Activated naive CD4-positive, alpha-beta T cell treated with anti-CD3 and anti-CD28 coated beads, Interleukin-2, amount 50 U/mL, for 24 hours (primary cell): ENCODE measurements around the gene ZBTB38.

Source experiments
- H3K27ac Mint-ChIP-seq: one replicate; pipeline ENCODE4 v1.8.0; 2021; ENCODE audit warnings: mild to moderate bottlenecking, mixed read lengths
- H3K27me3 Mint-ChIP-seq: one replicate; pipeline ENCODE4 v1.8.0; 2021; ENCODE audit warnings: mixed read lengths
- H3K36me3 Mint-ChIP-seq: one replicate; pipeline ENCODE4 v1.8.0; 2021; ENCODE audit warnings: mixed read lengths
- H3K4me1 Mint-ChIP-seq: one replicate; pipeline ENCODE4 v1.8.0; 2021; ENCODE audit warnings: mixed read lengths
- H3K4me3 Mint-ChIP-seq: one replicate; pipeline ENCODE4 v1.8.0; 2021; ENCODE audit warnings: mild to moderate bottlenecking, mixed read lengths
- H3K9me3 Mint-ChIP-seq: one replicate; pipeline ENCODE4 v1.8.0; 2021; ENCODE audit warnings: mixed read lengths

ZBTB38 gene, protein sequence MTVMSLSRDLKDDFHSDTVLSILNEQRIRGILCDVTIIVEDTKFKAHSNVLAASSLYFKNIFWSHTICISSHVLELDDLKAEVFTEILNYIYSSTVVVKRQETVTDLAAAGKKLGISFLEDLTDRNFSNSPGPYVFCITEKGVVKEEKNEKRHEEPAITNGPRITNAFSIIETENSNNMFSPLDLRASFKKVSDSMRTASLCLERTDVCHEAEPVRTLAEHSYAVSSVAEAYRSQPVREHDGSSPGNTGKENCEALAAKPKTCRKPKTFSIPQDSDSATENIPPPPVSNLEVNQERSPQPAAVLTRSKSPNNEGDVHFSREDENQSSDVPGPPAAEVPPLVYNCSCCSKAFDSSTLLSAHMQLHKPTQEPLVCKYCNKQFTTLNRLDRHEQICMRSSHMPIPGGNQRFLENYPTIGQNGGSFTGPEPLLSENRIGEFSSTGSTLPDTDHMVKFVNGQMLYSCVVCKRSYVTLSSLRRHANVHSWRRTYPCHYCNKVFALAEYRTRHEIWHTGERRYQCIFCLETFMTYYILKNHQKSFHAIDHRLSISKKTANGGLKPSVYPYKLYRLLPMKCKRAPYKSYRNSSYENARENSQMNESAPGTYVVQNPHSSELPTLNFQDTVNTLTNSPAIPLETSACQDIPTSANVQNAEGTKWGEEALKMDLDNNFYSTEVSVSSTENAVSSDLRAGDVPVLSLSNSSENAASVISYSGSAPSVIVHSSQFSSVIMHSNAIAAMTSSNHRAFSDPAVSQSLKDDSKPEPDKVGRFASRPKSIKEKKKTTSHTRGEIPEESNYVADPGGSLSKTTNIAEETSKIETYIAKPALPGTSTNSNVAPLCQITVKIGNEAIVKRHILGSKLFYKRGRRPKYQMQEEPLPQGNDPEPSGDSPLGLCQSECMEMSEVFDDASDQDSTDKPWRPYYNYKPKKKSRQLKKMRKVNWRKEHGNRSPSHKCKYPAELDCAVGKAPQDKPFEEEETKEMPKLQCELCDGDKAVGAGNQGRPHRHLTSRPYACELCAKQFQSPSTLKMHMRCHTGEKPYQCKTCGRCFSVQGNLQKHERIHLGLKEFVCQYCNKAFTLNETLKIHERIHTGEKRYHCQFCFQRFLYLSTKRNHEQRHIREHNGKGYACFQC (N-terminal part only)

DNA sequence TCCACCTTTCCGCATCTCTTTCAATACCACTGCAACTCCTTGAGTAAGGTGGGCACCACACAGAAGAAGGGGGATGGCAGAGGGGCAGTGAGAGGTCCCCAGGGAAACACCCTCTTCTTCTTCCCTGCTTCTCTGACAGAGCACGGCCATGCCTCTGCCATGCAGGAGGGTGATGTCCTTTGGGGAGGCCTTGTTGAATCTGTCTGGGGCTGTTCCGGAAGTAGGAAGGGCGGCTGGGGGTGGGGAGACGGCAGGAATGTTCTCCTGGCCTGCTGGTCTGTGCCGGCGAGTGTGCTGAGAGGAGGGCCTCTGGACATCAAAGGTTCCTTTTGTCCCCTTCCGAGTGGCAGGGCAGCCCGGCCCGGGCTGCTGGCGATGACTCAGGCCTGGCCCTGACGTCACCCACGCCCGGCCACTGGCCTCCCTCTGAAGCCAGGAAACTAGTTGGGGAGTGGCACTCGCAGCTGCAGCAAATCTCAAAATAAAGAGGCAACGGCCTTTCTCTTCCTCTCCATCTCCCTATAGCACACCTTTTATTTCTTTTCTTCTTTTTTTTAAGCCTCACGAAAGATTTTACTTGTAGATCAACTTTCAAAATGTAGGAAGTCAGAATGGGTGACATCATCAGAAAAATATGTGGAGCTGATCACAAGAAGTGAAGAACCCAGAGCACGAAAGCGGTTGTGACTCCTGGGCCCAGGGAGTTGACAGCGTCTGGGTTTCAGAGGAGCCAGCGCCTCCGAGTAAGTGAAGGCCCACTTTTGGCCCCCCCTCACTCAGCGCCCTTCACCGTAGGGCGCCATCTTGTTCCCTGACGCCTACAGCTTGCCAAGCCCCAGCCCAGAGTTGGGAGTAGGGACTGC is at the start of gene ZBTB38:
ZBTB38 (plus strand) TSS at position 443 of the 863 bp plus-strand sequence. CDS start 73,885 bp downstream, outside the sequence.
- Mint-ChIP-seq H3K27me3 (no peaks in the 10 kb centered on the region), H3K4me3 (no peak within 1 kb of the TSS), H3K27ac (no peak within 1 kb of the TSS), H3K9me3 (no peaks in the 10 kb centered on the region), H3K36me3 (no peaks in the 10 kb centered on the region), H3K4me1 (peaks cover 12% of the 10 kb centered on the region)

- H3K4me1 Mint-ChIP-seq: peaks cover 32% of the 10 kb centered on the region
- peak overlapping the region; percentile 88 for H3K27ac Mint-ChIP-seq
- peak overlapping the region; percentile 15 for H3K4me3 Mint-ChIP-seq
- peaks cover 7% of the 10 kb centered on the region for H3K9me3 Mint-ChIP-seq
- peaks cover 13% of the 10 kb centered on the region for H3K36me3 Mint-ChIP-seq
- no peaks in the 10 kb centered on the region for H3K27me3 Mint-ChIP-seq
These were observed 47.8 kb upstream of the ZBTB38 start for GRCh38 chr3:141320399-141321108.

GRCh38 chr3:141321109-141321497 is 47.2 kb upstream of the ZBTB38 start:
- peaks cover 34% of the 10 kb centered on the region for H3K4me1 Mint-ChIP-seq
- H3K27me3 Mint-ChIP-seq: no peaks in the 10 kb centered on the region
- no peak overlapping the region for H3K4me3 Mint-ChIP-seq
- H3K9me3 Mint-ChIP-seq: peaks cover 7% of the 10 kb centered on the region
- H3K36me3 Mint-ChIP-seq: peaks cover 13% of the 10 kb centered on the region
- H3K27ac Mint-ChIP-seq: peak overlapping the region; percentile 88

GRCh38 chr3:141323936-141324704 is 44.2 kb upstream of the ZBTB38 start:
- peaks cover 7% of the 10 kb centered on the region for H3K36me3 Mint-ChIP-seq
- H3K4me3 Mint-ChIP-seq: no peak overlapping the region
- peaks cover 7% of the 10 kb centered on the region for H3K9me3 Mint-ChIP-seq
- H3K27me3 Mint-ChIP-seq: no peaks in the 10 kb centered on the region
- H3K4me1 Mint-ChIP-seq: peaks cover 40% of the 10 kb centered on the region
- no peak overlapping the region for H3K27ac Mint-ChIP-seq

GRCh38 chr3:141326123-141326522 is 42.2 kb upstream of the ZBTB38 start:
- Mint-ChIP-seq H3K27ac (no peak overlapping the region), H3K4me1 (peaks cover 22% of the 10 kb centered on the region), H3K4me3 (no peak overlapping the region), H3K36me3 (peaks cover 2% of the 10 kb centered on the region), H3K27me3 (no peaks in the 10 kb centered on the region), H3K9me3 (no peaks in the 10 kb centered on the region)

DNA sequence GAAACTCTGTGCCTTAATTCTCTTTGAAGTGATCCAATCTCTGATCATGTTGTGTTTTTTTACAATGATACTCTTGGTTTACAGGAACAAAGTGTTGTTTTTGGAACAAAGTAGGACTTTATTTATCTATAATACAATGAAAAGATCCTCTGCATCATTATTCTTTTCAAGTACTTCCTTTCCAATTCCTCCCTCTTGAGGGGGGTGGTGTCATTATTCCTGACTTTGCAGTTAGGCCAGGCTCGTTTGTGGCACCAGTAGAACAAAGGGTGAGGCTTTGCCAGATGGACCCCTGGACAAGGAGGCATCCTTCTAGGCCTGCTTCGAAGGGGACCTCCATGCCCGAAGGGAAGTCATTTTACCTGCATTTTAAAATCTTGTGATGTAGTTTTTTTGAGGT is 41.7 kb upstream of the ZBTB38 start:
- Mint-ChIP-seq H3K36me3 (peaks cover 2% of the 10 kb centered on the region), H3K27me3 (no peaks in the 10 kb centered on the region), H3K9me3 (no peaks in the 10 kb centered on the region), H3K4me1 (peaks cover 17% of the 10 kb centered on the region), H3K27ac (no peak overlapping the region), H3K4me3 (no peak overlapping the region)

DNA sequence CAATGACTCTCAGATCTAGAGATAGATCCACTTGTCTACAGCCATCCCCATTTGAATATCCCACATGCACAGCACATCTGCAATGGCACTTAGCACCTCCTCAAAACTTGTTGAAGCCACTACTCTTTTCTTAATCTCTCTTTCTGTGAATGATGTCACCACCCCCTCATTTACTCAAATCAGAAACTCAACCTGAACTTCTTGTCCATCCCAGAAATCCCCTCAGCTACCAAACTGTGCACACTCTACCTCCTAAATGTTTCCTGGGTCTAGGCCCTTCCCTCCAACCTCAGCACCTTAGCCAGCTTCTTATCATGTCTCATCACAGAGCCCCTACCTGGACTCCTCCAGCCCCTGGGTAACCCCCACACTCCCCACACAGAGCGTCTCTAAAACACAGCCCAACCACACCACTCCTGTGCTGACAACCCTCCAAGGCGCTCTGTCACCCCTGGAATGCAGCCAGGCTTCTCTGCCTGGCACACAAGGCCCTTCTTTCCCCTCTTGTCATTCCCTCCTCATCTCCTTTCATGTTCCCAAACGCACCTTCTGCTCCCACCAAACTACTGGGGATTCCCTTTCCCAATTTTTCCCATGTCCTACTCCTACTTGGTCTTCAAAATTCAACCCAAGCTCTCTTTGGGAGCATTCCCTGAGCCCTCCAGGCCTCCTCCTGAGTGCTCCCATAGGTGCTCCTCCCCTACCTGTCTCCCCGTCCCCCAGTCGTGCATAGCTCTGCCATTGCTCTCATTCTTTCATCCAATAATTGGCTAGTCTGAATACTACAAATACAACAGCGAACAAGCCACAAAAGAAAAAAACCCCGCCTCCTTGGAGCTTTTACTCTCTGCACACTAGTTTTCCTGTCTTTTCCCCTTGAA is 39.8 kb upstream of the ZBTB38 start:
- no peaks in the 10 kb centered on the region for H3K9me3 Mint-ChIP-seq
- no peak overlapping the region for H3K27ac Mint-ChIP-seq
- peaks cover 9% of the 10 kb centered on the region for H3K4me1 Mint-ChIP-seq
- H3K4me3 Mint-ChIP-seq: no peak overlapping the region
- no peaks in the 10 kb centered on the region for H3K27me3 Mint-ChIP-seq
- peaks cover 2% of the 10 kb centered on the region for H3K36me3 Mint-ChIP-seq

DNA sequence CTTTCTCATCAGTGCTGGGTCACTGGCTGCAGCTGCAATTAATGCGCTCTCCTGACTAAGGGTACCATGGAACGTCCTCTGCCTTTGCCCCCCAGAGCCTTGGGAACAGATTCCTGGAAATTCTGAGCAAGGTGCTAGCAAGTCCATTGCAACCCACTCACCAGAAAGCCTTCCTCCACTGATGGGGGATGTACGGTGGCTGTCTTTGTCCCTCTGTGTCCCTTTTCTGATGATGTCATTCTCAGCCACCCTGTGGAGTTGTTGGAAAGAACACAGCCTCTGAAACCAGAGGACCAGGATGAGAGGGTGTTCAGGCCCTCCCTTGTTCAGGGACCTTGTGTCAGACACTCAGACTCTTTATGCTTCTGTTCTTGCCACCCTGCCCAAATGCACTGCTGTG is 38.1 kb upstream of the ZBTB38 start:
- Mint-ChIP-seq H3K27me3 (no peaks in the 10 kb centered on the region), H3K4me1 (peaks cover 9% of the 10 kb centered on the region), H3K4me3 (no peak overlapping the region), H3K36me3 (peaks cover under 1% of the 10 kb centered on the region), H3K27ac (no peak overlapping the region), H3K9me3 (no peaks in the 10 kb centered on the region)

DNA sequence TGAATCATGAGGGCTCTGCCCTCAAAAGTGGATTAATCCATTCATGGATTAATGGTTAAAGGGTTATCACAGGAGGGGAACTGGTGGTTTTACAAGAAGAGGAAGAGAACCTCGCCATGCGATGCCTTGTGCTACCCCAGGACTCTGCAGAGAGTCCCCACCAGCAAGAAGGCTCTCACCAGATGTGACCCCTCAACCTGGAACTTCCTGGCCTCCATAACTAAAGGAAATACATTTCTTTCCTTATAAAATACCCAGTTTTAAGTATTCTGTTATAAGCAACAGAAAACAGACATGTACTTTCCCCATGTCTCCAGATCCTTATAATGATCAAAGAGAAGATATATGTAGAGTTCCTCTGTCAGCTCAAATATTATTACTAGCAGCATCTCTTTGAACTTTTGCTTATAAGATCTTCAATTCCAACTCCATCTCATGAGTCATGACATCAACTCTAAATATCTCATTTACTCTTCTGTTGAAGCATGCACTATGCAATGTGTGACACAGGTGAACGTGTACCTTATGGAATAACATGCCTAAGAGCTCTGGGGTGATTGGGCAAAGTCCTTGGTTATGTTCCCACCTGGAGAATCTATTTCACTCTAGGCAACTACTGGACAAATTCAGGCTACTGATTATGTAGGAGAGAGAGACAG is 37.5 kb upstream of the ZBTB38 start:
- peaks cover 9% of the 10 kb centered on the region for H3K4me1 Mint-ChIP-seq
- H3K36me3 Mint-ChIP-seq: no peaks in the 10 kb centered on the region
- H3K9me3 Mint-ChIP-seq: no peaks in the 10 kb centered on the region
- no peak overlapping the region for H3K4me3 Mint-ChIP-seq
- H3K27me3 Mint-ChIP-seq: no peaks in the 10 kb centered on the region
- no peak overlapping the region for H3K27ac Mint-ChIP-seq

DNA sequence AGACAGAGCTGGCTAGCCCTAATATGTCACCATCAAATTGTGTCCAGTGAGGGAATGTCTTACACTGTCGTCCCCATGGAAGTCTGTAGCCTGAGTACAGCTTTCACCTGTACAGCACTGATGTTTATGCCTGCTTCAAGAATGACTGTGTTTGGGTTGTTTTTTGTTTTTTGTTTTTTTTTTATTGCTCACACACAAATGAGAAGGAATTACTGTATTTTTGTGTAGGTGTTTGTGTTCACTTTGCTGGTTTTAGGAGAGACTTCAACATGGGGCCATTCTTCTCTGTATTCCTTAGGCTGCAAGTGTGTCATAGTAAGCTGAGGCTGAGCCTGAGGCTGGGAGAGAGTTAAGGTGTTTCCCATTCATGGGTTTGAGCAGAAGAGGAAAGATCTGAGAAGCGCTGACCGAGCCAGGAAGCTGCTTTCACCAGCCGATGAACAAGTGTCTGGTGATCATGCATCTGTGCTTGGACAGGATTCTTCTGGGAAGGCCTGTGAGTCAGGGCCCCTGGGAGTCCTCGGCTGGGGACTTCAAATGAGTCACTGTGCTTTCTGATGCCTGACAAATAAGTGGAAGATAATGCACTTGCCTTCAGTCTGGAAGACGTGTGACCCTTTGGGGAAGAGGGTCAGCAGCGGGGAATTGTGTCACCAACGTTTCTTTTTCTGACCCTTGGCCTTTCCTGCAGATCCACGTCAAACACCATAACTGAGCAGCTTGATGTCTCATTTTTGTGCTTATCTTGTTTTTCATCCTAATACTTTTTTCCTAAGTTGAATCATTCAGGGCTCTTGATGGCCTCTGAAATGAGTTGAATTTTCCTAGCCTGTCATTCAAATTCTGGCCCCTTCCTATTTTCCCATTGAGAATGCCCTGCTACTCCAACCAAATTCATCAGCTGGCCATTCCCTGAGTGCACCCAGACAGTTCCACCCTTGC is 36.7 kb upstream of the ZBTB38 start:
- Mint-ChIP-seq H3K27me3 (no peaks in the 10 kb centered on the region), H3K36me3 (no peaks in the 10 kb centered on the region), H3K4me1 (peaks cover under 1% of the 10 kb centered on the region), H3K4me3 (no peak overlapping the region), H3K9me3 (no peaks in the 10 kb centered on the region), H3K27ac (no peak overlapping the region)

- Mint-ChIP-seq H3K9me3 (no peaks in the 10 kb centered on the region), H3K36me3 (no peaks in the 10 kb centered on the region), H3K27me3 (no peaks in the 10 kb centered on the region), H3K4me1 (no peaks in the 10 kb centered on the region), H3K27ac (no peak overlapping the region), H3K4me3 (no peak overlapping the region)
These were observed 35.9 kb upstream of the ZBTB38 start for GRCh38 chr3:141332416-141332815.
